Endothelial cell (in vitro differentiated cells): ENCODE results near the gene SLC16A3. TPM values are rescaled to one million over a fixed set of nuclear protein-coding genes. Genes with fewer than 3 reads are reported as not detected.

Source experiments
- DNase-seq: peaks from one replicate; pipeline ENCODE4 v3.0.0; 2021; ENCODE audit warnings: low spot score
- H3K27ac Mint-ChIP-seq: one replicate; pipeline ENCODE4 v1.8.0; 2021; ENCODE audit warnings: mixed read lengths, inconsistent platforms; ENCODE audit not compliant: unreplicated experiment
- H3K27me3 Mint-ChIP-seq: one replicate; pipeline ENCODE4 v1.8.0; 2021; ENCODE audit warnings: mild to moderate bottlenecking, moderate library complexity, mixed read lengths, inconsistent platforms; ENCODE audit not compliant: unreplicated experiment
- H3K36me3 Mint-ChIP-seq: one replicate; pipeline ENCODE4 v1.8.0; 2021; ENCODE audit warnings: mild to moderate bottlenecking, low read depth, mixed read lengths, inconsistent platforms; ENCODE audit not compliant: unreplicated experiment
- H3K4me1 Mint-ChIP-seq: one replicate; pipeline ENCODE4 v1.8.0; 2021; ENCODE audit warnings: mild to moderate bottlenecking, mixed read lengths, inconsistent platforms; ENCODE audit not compliant: unreplicated experiment
- H3K4me3 Mint-ChIP-seq: one replicate; pipeline ENCODE4 v1.8.0; 2021; ENCODE audit warnings: mild to moderate bottlenecking, mixed read lengths, inconsistent platforms; ENCODE audit not compliant: unreplicated experiment
- H3K9me3 Mint-ChIP-seq: one replicate; pipeline ENCODE4 v1.8.0; 2021; ENCODE audit warnings: mixed read lengths, inconsistent platforms; ENCODE audit not compliant: unreplicated experiment
- total RNA-seq: library from RNA; stranded (reverse); fragmentation: NEBNext Ultra II Directional; extraction: Animal tissue kit (Norgen Biotek cat#: 25700); gene quantifications from one replicate; pipeline ENCODE4 v1.2.1, GENCODE V29; 2021; ENCODE audit not compliant: unreplicated experiment
- TF ChIP-seq, protein P1 (sequence below): fragments of 200-600 bp; sonication (generic); IDR thresholded peaks from one replicate; pipeline ENCODE4 v1.5.0; 2021; ENCODE audit warnings: antibody characterized with exemption; ENCODE audit not compliant: unreplicated experiment

Gene SLC16A3
- total RNA-seq, 1 donor from 2014 or later = 76.2 TPM

DNA sequence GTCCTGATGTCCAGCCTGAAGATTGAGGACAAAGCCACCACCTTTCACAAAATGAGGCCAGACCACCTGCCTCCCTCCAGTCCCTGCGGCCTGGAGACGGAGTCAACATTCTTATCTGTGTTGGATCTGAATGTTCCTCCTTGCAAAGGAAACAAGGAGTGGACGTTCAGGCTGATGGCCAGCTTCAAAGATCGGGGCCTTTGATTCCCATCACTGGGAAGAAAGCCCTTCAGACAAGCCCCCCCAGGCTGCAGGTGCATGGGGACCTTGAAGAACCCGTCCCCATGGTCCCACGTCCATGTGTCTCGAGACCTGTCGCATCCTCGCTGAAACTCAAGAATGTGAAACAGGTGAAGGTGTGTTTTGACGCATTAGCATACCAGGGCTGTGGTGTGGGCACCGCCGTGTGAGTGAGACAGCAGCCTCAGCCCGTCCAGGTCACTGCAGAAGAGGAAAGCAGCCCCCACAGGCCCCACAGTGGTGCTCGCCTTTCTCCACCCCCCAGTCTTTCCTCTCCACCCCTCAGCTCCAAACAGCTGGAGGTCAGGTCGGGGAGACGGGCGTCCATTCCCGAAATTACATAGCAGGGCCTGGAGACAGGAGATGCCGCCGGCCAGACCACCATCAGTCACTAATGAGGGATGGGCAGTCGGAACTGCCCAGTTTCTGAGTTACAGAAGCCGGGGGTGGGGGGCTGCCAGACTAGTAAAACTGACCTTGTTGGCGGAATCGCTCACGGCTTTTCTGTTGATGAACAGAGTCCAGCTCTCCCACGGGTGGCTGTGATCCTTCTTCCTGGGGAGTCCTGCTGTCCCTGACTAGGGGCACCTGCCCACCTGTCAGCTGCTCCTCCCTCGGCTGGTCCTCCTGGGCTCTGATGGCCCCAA is 45.5 kb downstream of the SLC16A3 start:
- Mint-ChIP-seq H3K4me3 (peak overlapping the region; percentile 73), H3K36me3 (peaks cover 21% of the 10 kb centered on the region), H3K4me1 (peaks cover 45% of the 10 kb centered on the region), H3K27me3 (peaks cover 33% of the 10 kb centered on the region), H3K27ac (no peak overlapping the region), H3K9me3 (no peaks in the 10 kb centered on the region)
- TF ChIP-seq, protein P1, sequence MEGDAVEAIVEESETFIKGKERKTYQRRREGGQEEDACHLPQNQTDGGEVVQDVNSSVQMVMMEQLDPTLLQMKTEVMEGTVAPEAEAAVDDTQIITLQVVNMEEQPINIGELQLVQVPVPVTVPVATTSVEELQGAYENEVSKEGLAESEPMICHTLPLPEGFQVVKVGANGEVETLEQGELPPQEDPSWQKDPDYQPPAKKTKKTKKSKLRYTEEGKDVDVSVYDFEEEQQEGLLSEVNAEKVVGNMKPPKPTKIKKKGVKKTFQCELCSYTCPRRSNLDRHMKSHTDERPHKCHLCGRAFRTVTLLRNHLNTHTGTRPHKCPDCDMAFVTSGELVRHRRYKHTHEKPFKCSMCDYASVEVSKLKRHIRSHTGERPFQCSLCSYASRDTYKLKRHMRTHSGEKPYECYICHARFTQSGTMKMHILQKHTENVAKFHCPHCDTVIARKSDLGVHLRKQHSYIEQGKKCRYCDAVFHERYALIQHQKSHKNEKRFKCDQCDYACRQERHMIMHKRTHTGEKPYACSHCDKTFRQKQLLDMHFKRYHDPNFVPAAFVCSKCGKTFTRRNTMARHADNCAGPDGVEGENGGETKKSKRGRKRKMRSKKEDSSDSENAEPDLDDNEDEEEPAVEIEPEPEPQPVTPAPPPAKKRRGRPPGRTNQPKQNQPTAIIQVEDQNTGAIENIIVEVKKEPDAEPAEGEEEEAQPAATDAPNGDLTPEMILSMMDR = no peak
- no peak for DNase-seq

DNA sequence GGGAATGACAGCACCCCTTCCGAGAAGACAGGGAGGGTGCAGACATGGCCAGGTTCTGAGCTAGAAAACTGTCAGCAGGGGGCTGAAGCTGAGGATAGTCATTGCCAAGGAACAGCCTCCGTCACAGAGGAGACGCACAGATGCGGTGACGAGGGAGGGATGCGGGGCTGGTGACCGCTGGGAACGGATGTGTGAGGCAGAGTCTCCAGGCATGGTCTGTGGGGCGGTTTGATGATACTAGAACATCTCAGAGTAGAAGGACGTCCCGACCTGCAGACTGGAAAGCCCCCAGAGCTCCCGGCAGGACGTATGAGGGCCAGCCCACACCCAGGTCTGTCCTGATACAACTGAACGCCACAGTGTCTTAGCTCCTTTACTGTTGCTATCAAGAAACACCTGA is 46.5 kb downstream of the SLC16A3 start:
- Mint-ChIP-seq H3K27ac (no peak overlapping the region), H3K4me3 (no peak overlapping the region), H3K27me3 (peaks cover 33% of the 10 kb centered on the region), H3K9me3 (no peaks in the 10 kb centered on the region), H3K4me1 (peaks cover 39% of the 10 kb centered on the region), H3K36me3 (peaks cover 13% of the 10 kb centered on the region)
- TF ChIP-seq, protein P1 = no peak
- DNase-seq = no peak

DNA sequence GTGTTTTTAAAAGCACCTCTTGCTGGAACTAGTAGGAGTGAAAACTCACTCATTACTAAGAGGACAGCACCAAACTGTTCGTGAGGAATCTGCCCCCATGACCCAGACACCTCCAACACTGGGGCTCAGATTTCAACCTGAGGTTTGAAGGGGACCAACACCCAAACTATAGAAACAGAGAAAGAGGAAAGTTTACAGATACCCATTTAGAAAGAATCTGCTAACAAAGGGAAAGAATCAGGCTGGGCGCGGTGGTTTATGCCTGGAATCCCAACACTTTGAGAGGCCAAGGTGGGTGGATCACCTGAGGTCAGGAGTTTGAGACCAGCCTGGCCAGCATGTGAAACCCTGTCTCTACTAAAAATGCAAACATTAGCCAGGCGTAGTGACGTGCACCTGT is 48.1 kb downstream of the SLC16A3 start:
- Mint-ChIP-seq H3K4me1 (peaks cover 37% of the 10 kb centered on the region), H3K9me3 (no peaks in the 10 kb centered on the region), H3K36me3 (peaks cover 8% of the 10 kb centered on the region), H3K4me3 (peak overlapping the region; percentile 51), H3K27ac (peak overlapping the region; percentile 43), H3K27me3 (peaks cover 30% of the 10 kb centered on the region)
- TF ChIP-seq, protein P1 = no peak
- no peak for DNase-seq

DNA sequence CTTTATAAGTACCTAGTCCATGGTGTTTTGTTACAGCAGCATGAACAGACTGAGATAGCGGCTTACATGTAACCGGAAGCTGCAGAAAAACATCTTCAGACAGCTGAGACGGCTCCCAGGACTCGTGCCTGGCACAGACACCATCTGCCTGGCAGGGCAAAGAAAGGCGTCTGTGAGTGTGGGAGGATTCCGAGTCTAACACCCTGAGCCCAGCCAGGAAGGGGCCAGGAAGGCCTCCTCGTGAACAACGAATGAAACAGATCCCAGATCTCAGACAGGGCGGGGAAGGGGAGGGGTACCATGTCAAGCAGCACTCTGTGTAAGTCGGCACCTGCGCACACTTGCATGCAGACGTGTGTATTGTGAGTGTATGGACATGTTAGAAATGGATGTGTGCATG is 49.0 kb downstream of the SLC16A3 start:
- Mint-ChIP-seq H3K27me3 (peaks cover 24% of the 10 kb centered on the region), H3K4me1 (peaks cover 30% of the 10 kb centered on the region), H3K36me3 (peaks cover 3% of the 10 kb centered on the region), H3K4me3 (peak overlapping the region; percentile 6), H3K27ac (no peak overlapping the region), H3K9me3 (no peaks in the 10 kb centered on the region)
- DNase-seq = no peak
- TF ChIP-seq, protein P1 = no peak

DNA sequence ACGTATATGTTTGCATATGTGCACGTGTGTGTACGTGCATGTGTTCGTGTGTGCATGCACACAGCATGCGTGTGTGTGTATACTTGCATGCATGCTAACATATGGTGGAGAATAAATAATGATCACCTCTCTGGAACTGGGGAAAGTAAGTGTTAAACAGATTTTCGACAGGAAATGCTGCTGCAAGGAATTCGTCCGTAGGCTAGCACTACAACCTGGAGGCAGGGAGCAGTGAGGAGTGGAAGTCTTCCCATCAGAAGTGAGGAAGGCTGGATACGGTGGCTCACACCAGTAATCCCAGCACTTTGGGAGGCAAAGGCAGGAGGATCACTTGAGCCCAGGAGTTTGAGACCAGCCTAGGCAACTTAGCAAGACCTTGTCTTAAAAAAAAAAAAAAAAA is 49.5 kb downstream of the SLC16A3 start:
- Mint-ChIP-seq H3K36me3 (peaks cover 3% of the 10 kb centered on the region), H3K4me1 (peaks cover 30% of the 10 kb centered on the region), H3K4me3 (peak overlapping the region; percentile 6), H3K27ac (no peak overlapping the region), H3K9me3 (no peaks in the 10 kb centered on the region), H3K27me3 (peaks cover 24% of the 10 kb centered on the region)
- no peak for DNase-seq
- TF ChIP-seq, protein P1 = no peak
